Activated CD4-positive, alpha-beta T cell treated with anti-CD3 and anti-CD28 coated beads, Interleukin-2, amount 50 U/mL, for 1 hour (primary cell): ENCODE data around the gene GPR156.

Source experiments
- DNase-seq: peaks from one replicate; pipeline ENCODE4 v3.0.0-alpha.2; 2020

The GPR156 gene

DNA sequence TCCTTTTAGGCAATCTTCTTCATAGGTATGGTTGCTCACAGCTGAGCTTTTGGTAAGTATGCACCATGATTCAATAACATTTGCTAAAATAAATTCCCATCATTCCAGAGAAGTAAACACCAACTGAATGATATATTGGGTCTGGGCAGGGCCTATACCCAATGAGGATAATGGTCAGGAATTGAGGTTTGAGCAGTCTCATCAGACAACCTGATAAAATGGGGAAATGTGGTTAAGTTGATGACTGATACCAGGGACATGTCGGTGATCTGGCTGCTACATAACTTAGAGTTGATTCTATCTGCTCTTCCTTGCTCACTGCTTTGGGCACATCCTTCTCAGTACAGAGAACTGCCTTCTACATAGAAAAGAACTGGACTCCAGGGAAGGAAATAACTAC, 92.9 kb downstream of the GPR156 start:
- no peak for DNase-seq

DNA sequence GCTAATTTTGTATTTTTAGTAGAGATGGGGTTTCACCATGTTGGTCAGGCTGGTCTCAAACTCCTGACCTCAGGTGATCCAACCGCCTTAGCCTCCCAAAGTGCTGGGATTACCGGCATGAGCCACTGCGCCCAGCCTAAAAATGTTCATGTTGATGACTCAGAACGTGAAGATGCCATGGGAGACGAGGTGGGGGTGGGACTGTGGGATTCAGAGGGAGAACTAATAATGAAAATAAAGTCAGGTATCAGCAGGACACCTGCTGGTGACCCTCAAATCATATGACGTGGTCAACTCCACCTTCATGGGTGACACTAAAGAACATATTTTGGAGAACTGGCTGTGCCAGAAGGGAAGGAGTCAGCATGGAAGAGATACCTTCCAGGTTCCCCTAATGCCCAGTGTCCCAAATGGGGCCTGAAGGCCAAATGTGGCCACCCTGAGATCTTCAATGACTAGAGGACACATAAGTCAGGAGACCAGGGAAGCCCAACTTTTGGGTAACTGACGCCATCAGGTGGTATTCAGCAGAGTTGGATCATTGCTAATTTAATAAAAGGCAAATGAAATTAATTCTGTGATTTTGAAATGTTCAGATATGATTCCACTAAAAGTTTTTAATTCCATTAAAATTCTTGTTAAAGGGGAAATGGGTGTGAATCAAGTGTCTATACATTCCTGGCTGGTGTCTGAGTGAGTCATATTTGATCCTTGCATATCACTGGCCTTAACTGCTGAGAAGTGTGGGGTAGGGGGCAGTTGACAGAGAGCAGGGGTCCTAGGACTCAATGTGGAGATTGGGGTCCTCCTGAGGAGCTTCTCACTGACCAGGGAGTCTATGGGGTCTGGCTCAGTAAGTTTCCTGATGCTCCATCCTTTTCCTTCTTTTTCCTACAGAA, 102.2 kb downstream of the GPR156 start:
- DNase-seq, result no peak

DNA sequence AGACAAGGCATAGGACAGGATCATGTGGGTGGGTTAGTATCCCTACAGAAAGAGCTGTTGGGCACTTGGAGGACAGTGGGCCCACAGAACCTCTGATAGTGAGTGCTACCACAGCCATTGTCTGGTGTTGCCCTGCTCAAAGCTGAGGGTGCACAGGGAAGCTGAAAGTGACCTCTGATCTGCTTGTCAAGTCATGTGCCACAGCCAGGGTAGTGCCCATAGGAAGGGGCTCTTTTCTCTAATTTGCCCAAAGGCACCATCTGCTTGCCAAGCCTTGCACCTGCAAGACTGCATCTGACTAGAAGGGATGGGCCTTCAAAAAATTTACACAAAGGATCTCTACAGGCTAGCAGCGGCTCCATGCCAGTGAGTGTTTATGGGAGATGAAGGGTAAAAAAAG, 103.4 kb downstream of the GPR156 start:
- no peak for DNase-seq

DNA sequence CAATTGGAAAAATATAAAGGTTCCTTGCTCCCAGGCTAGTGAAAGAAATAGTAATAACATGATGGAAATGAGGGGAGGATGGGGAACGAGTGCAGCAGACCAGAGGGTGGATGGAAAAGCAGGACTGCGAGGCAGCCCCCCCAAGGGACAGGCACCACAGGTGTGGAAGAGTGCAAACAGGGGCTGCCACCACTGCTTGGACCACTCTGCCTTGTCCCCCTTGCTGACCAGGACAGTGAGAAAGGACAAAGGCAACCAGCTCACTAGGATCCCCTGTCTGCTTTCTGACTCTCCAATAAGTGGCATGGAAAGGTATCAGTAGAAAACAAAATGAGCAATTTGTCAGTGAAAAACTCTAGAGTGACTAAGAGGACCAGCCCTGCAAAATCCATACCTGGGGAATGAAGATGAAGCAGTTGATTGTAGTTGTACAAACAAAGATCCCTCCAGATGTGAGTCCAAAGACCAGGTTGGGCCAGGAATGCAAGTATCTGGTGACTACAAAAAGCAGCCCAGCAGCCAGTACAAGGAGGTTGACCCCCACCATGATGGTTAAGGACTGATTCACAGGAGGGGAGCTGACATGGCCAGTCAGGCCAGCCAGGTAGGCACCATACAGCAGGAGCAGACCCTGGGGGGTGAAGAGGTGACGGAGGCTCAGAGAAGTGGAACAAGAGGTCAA, 104.2 kb downstream of the GPR156 start:
- DNase-seq, result no peak

DNA sequence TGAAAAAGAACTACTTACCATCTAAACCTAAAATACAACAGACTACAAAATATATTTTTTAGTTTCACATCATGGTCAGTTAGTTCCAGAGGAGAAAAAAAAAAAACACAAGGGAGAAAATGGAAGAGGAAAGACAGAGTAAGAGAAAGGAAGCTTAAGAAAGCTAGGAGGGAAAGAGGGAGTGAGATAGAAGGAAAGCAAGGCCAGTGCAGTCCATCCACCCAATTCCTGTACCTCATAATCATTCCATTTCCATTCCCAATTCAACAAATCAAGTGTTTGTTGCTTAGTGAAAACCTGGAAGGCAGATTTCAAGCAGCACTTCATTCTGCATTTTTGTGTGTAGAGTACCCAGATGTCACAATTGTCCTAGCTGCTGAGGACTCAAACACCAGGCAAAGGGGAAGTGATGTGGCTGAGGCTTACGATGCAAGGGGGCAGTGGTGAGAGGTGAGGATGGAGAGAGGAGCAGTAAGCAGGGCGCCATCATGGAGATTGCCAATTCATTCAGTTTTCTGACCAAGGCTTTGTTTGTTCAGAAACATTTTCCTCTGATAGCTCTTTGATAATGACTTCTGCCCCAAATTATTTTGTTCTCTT, 107.2 kb downstream of the GPR156 start:
- DNase-seq, result no peak

DNA sequence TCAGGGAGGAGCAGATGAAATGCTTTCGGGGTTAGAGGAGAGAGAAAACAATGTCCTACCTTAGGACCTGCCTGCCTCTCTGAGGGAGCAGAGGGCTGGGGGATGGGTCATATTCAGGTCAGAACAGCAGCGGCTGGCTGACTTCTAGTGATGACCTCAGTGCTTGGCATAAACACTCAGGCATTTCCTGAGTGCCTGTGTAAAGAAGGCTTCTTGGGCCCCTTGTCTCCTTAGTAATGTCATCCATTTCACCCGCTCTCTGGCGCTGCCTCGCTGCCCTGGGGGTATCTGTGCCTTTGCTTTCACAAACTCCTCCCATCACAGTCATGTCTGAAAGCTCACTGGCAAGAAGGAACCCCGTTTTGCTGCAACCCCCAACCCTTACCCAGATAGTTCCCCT, 107.9 kb downstream of the GPR156 start:
- no peak for DNase-seq

DNA sequence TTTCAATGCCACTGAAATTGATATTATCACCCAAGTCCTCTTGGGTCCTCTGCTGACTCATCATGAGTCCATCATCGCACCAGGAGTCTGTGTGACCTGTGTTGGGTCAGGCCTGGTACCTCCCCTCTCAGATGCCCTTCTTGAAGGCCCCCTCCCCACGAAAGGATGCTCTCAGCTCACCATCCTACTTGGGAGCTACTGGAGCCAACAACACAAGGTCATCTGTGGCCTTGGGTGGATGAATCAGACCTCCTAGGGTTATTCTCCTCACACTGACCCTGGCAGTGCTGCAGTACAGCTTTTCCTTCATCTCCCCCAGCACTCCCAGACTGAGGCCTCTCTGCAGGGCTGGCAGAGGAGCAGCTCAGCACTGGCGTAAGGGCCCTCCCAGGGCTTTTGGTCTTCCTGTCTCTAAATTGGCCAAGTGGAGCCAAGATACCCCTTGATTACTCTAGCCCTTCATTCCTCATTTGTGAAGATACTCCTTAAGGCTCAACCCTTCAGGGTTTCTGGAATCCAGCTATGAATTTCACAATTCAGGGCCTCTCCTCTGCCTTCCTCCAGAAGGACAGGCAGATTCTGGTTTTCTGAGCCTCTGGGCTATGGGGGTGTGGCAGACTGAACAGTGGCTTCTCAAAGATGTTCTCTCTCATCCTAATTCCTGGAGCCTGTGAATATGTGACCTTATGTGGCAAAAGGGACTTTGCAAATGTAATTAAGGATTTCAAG, 110.0 kb downstream of the GPR156 start:
- no peak for DNase-seq

DNA sequence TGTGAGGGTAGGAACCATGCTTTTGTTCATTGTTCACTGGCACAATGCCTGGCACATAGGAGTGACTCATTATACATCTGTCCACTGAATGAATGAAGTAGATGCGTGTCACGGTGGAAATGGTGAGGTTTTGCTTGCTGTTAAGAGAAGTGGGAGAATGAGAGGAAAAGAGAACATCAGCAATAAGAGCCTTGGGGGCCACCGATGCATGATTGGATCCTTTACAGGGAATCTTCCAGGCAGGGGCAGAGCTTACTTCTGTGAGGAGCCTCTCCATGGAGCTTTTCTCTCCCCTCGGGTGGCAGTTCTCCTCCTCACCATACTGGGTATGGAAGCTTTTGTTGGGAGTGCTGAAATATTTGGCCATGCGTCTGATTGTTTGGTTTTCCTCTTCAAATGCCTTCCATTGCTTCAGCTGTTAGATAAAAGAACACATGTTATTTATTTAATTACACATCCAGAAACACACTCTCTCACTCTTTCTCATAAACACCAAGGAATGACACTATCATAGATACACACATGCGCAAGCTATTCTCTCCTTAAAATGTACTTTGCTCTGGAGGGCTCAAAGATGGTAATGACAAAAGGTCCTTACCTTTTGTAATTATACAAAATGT, 111.9 kb downstream of the GPR156 start:
- no peak for DNase-seq

DNA sequence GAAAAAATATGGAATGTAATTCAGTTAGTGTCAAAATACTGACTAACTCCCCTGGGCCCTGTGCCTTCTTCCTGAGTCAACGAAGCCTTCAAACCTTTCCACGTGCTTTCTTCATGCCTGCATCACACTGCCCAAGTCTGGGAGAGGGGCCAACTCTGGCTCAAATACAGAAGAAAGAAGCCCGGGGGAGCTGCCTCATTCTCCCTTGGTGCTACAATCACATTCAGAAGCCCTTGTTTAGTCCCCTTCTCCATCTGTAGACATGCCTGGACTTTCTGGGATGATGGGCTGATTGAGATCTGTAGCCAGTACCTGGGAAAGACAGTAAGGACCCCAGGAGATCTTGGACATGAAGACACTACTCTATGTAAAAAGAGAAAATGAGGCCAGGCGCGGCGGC, 113.0 kb downstream of the GPR156 start:
- no peak for DNase-seq

DNA sequence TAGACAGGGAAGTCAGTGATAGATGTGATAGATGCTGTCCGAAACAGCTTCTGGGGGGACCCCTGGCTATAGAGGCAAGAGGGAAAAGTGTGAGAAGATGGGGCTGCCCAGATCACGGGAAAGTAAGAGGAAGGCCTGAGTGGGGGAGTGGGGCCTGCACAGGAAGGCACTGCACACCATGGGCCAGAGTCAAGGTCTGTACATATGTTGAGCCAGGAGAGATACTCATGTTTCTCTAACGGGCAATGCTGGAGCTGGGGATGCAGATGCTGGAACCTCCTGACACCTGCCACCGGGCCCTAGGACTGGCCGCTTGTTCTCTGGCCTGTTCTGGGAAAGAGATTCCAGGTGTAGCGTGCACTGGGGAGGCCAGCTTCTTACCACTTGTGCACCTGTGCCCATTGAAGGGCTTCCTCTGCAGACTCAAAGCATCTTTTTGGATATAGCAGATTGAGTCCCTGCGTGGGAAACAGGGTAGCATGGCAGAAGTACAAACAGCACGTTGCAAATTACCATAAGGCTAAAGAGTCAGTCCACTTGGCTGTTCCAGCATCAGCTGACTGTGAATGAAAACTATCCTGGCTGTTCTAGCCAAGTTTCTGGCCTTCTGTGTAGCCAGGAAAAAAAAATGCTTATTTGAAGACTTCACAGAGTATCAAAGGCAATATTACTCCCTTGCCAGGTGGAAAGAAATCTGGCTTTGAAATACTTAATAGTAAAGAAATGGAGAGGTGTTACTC, 113.7 kb downstream of the GPR156 start:
- DNase-seq, result no peak

DNA sequence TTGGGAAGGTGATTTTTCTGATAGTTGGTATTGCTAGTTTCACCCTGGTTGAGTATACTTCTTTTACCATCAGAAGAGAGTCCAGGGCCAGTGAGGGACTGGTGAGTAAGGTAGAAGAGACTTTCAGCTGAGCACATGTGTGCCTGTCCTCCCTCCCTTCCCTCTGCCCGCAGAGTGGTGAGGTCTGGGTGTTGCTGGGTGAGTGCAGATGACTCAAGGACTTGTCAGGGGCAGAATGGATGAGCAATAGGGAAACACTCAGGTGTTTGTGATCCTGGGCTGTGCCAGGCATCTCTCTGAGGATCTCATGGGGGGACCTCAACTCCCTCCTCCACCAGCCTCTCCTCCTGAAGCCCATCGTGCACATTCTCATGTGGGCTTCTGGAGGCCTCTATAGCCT, 114.8 kb downstream of the GPR156 start:
- DNase-seq, result no peak

DNA sequence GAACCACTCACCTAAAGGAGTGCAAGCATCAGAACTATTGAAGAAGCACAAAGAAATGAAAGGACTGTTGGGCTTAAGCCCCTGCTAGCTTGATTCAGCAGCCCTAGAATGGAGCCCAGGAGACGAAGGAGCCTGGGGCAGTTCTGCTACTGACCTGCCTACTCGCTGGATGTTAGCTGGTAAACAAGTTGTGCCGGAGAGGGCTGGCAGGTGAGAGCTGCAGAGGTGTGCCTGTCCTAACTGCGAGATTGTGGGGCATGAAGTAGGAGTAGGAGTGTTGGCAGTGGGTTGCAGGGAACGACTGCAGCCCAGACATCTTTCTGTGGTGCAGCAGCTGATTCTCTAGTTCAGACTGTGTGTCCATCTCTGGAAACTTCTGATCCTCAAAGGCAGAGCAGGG, 115.6 kb downstream of the GPR156 start:
- DNase-seq, result no peak

DNA sequence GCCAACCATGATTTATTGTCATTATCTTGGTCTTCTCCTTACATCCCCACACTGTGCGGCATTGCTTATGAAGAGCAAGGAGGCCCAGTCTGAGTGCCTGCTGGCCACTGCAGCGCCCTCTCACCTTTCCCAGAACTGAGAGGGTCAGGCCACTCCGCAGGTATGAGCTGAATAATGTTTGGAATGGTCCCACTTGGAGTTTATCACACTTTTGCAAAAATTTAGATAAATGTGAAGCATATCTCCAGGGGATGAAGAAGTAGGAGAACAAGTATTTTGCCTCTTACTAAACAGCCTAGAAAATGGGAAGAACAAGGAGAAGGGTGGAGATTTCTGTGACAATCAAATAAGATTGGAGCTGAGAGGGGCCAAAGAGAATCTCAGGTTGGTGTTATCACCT, 116.4 kb downstream of the GPR156 start:
- no peak for DNase-seq

DNA sequence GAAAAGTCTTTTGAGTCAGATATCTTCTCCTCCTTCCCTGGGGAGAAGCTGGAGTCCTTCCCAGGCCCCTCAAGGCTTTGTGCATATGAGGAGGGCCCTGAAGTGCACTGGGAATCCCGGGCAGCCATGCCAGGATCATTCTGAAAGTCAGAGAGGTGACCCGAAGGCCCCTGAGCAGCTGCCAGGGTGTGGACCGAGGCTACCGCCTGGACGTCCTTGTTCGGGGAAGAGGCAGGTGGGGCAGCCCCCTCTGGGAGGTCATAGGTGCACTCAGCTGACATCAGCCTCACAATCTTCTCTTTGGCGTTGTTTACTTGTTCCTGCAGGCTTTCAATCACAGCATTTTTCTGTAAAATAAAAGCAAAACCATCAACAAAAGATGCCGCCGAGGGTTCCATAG, 117.0 kb downstream of the GPR156 start:
- no peak for DNase-seq

DNA sequence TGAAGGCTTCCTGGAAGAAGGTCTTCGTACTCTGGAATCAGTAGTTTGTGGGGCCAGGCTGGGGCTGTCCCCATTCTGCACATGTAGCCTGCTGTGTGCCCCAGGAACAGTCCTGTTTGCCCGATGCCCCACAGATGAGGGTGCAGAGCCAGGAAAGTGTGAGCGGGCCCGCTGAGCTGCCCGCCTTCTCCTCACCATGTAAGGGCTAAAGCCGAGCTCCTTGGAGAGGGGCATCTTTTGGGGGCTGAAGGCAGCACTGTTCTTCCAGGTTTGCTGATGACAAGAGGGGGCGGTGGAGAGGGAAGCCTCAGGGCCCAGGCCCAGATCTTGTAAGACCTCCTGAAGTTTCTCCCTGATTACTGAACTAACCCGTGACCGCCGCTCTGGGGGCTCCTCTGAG, 117.5 kb downstream of the GPR156 start:
- no peak for DNase-seq

DNA sequence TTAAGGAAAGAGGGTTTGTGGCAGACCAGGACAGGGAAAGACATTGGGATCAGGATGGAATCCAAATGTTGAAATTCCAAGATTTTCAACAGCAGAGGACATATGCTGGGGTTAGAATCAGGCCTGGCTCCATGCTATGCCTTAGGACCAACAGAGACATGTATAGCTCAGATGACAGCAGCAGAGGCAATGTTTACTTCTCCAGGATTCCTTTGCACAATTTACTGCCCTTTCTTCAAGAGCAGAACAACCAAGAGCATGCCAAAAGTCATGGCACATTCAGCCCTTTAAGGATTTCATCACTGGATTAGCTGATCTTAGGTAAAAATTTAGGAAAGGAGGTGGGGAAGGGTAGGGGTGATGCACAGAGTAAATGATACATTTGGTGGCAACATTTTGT, 121.2 kb downstream of the GPR156 start:
- DNase-seq, result no peak

DNA sequence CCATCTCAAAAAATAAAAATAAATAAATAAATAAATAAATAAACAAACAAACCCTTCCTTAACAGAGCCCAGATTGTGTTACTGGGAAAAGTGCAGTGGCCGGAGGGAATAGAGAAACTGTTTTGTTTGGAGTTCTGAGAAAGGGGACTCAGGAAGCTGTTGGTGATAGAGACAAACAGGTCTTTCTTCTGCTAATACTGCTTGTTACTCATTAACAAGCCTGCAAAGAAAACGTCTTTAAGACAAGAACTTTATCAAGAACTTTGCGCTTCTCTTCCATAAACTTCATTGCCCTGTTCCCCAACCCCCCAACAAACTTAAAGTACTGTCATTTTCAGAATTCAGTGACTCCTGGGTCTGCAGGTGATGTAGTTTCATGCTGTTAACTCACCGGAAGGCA, 122.0 kb downstream of the GPR156 start:
- no peak for DNase-seq

DNA sequence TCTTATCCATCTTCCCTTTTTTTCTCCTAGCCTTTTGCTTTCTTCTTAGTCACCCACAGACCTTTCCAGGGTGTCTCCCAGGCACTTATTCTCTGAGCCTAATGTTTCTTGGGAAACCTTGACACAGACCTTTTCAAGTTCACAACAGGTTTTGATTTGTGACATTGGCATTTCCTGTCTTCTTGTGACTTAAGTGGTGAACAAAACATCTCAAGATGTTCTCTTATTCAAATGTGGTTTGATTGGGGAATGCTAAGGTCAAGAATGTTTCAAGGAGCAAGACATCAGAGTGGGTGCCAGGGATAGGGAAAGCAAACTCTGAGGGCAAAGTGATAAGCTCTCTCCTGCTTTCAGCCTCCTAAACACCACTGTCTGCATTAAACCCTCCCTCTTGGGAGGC, 122.6 kb downstream of the GPR156 start:
- no peak for DNase-seq

DNA sequence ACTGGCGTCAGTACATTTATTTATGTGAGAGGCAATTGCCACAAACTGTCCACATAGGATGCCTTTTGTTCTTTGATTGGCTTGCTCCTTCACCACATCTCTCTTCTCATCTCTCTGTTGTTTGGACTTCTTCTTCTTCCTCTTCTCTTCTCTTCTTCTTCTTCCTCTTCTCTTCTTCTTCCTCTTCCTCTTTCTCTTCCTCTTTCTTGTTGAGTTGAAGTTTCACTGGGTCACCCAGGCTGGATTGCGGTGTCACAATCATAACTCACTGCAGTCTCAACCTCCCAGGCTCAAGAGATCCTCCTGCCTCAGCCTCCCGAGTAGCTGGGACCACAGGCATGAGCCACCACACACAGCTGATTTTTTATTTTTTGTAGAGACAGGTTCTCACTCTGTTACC, 123.1 kb downstream of the GPR156 start:
- no peak for DNase-seq

DNA sequence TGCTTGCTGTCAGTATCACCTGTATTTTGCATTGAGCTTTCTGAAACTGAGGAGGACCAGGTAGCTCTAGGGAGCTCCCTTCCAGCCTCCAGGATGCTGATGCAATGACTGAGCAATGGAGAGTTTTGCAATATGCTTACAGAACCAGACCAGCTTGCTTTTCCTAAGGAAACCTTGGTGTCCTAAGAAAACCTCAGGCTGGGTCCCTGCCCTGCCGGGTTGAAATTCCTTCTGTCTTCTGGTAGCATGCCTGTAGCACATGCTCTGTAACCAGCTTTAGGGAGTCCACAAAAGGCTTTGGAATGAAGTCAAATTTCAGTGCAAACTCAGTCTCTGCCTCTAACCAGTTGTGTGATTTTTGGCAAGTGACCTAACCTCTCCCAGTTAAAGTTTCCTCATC, 125.0 kb downstream of the GPR156 start:
- no peak for DNase-seq

DNA sequence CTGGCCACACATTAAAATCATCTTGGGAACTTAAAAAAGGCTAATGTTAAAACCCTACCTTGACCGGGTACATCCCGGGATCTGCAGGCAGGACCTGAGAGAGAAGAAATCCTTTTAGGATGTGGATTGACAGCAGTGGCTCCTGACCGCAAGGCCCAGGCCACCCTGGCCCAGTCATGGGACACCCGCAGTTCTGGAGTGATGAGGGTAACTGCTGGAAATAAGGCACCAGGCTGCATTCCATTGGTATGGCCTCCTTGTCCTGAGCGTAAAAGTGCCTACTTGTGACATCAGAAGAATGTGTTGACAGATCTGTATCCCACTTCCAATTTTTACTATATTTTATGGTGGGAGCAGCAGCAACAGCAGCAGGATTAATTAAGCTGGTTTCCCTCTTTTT, 127.3 kb downstream of the GPR156 start:
- DNase-seq, result no peak

DNA sequence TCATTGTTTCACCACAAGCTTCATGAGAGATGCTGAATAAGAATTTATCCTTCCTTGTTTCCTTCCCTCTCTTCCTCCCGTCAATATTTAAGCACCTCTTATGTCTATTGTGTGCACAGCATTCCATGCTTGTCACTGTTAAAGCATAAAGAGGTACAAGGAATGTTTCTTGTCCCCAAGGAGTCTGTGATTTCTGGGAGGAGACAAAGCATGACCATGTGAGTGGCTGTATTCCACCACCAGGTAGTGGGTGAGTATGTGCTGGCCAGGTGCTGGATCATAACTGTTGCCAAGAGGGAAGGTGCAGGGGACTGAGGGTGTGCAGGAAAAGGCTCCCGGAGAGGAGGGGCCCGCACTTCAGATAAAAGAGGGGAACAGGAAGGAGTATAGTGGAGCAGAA, 127.9 kb downstream of the GPR156 start:
- no peak for DNase-seq
